Testis (tissue), 2 donors: ENCODE results near the gene GUSB.

Experiments
- POLR2A ChIP-seq: fragments of 450-650 bp; IDR thresholded peaks from one replicate; pipeline ENCODE4 v1.6.1; 2017; ENCODE audit warnings: antibody characterized with exemption, mild to moderate bottlenecking, moderate library complexity
- TF ChIP-seq, protein P1 (sequence below), 3 experiments: fragments of 450-650 bp in 2 of 3; fragments of 200-600 bp in 1 of 3; sonication (generic) in 1 of 3; IDR thresholded peaks; one replicate each; pipeline ENCODE4 v1.5.1; 2016 to 2019; ENCODE audit warnings: antibody characterized with exemption in 3 of 3, mild to moderate bottlenecking in 2 of 3, moderate library complexity in 1 of 3

- TF ChIP-seq, protein P1, sequence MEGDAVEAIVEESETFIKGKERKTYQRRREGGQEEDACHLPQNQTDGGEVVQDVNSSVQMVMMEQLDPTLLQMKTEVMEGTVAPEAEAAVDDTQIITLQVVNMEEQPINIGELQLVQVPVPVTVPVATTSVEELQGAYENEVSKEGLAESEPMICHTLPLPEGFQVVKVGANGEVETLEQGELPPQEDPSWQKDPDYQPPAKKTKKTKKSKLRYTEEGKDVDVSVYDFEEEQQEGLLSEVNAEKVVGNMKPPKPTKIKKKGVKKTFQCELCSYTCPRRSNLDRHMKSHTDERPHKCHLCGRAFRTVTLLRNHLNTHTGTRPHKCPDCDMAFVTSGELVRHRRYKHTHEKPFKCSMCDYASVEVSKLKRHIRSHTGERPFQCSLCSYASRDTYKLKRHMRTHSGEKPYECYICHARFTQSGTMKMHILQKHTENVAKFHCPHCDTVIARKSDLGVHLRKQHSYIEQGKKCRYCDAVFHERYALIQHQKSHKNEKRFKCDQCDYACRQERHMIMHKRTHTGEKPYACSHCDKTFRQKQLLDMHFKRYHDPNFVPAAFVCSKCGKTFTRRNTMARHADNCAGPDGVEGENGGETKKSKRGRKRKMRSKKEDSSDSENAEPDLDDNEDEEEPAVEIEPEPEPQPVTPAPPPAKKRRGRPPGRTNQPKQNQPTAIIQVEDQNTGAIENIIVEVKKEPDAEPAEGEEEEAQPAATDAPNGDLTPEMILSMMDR (IDR thresholded peaks at IDR 0.05), result no peak
- TF ChIP-seq POLR2A, result no peak
These were observed 21.5 kb downstream of the GUSB start for GRCh38 chr7:65960351-65961074.
